Measurements from ENCODE around the gene SLX1A.
"Not testable (repeated sequence)": the region's sequence is repeated elsewhere in the genome, so short reads cannot be mapped to it uniquely, and the experiment has no call there.

The SLX1A gene

GRCh38 chr16:30184096-30184890, 9.4 kb upstream of the SLX1A start:
- DNase-seq (ENCODE audit: low spot score) = peak; percentile 33

- no peak for DNase-seq (ENCODE audit: low spot score)
These were observed 8.6 kb upstream of the SLX1A start for GRCh38 chr16:30184891-30185682.

GRCh38 chr16:30185683-30186421, 7.8 kb upstream of the SLX1A start:
- no peak for DNase-seq (ENCODE audit: low spot score)

- DNase-seq (ENCODE audit: low spot score) = no peak
These were observed 7.3 kb upstream of the SLX1A start for GRCh38 chr16:30186444-30186781.

GRCh38 chr16:30186782-30187555, 6.7 kb upstream of the SLX1A start:
- DNase-seq (ENCODE audit: low spot score) = no peak

- no peak for DNase-seq (ENCODE audit: low spot score)
These were observed 6.2 kb upstream of the SLX1A start for GRCh38 chr16:30187556-30187865.

GRCh38 chr16:30187971-30188561, 5.6 kb upstream of the SLX1A start:
- DNase-seq (ENCODE audit: low spot score) = no peak

GRCh38 chr16:30191158-30191557, 2.5 kb upstream of the SLX1A start:
- DNase-seq (ENCODE audit: low spot score) = not testable (repeated sequence)

- not testable (repeated sequence) for DNase-seq (ENCODE audit: low spot score)
These were observed 577 bp upstream of the SLX1A start for GRCh38 chr16:30193098-30193497.

GRCh38 chr16:30194172-30194925, 674 bp downstream of the SLX1A start:
- not testable (repeated sequence) for DNase-seq (ENCODE audit: low spot score)

GRCh38 chr16:30197001-30197400, 3.3 kb downstream of the SLX1A start:
- not testable (repeated sequence) for DNase-seq (ENCODE audit: low spot score)

- not testable (repeated sequence) for DNase-seq (ENCODE audit: low spot score)
These were observed 5.4 kb downstream of the SLX1A start, which contains the start of gene SULT1A3 for GRCh38 chr16:30199049-30199448. SULT1A3 (plus strand) TSS chr16:30199255; CDS start chr16:30200729, 1,474 bp downstream.

- not testable (repeated sequence) for DNase-seq (ENCODE audit: low spot score)
These were observed 6.1 kb downstream of the SLX1A start for GRCh38 chr16:30199608-30200343.

- DNase-seq (ENCODE audit: low spot score) = not testable (repeated sequence)
These were observed 12.0 kb downstream of the SLX1A start for GRCh38 chr16:30205541-30206236.

GRCh38 chr16:30206252-30206651, 12.6 kb downstream of the SLX1A start:
- DNase-seq (ENCODE audit: low spot score) = not testable (repeated sequence)

GRCh38 chr16:30207063-30207704, 13.5 kb downstream of the SLX1A start:
- DNase-seq (ENCODE audit: low spot score) = not testable (repeated sequence)

GRCh38 chr16:30209032-30209431, 15.4 kb downstream of the SLX1A start:
- not testable (repeated sequence) for DNase-seq (ENCODE audit: low spot score)

GRCh38 chr16:30211414-30211813, 17.7 kb downstream of the SLX1A start:
- not testable (repeated sequence) for DNase-seq (ENCODE audit: low spot score)

GRCh38 chr16:30217082-30217481, 23.4 kb downstream of the SLX1A start:
- DNase-seq (ENCODE audit: low spot score) = not testable (repeated sequence)

Measured in SW480 (cell line).